Uterus (tissue), 2 donors: ENCODE measurements around the gene WNT11.

Experiments used
- POLR2A ChIP-seq, 2 donors: fragments of 450-650 bp; IDR thresholded peaks; one replicate each; pipeline ENCODE4 v1.6.1; 2016; ENCODE audit warnings: antibody characterized with exemption in 2 of 2, mild to moderate bottlenecking in 1 of 2, moderate library complexity in 1 of 2
- TF ChIP-seq, protein P1 (sequence below), 4 experiments: fragments of 200-600 bp in 2 of 4; fragments of 450-650 bp in 2 of 4; sonication (generic) in 2 of 4; IDR thresholded peaks; one replicate each; pipeline ENCODE4 v1.5.1; 2016 to 2019; ENCODE audit warnings: antibody characterized with exemption in 4 of 4, mild to moderate bottlenecking in 2 of 4, moderate library complexity in 1 of 4

- TF ChIP-seq, protein P1, sequence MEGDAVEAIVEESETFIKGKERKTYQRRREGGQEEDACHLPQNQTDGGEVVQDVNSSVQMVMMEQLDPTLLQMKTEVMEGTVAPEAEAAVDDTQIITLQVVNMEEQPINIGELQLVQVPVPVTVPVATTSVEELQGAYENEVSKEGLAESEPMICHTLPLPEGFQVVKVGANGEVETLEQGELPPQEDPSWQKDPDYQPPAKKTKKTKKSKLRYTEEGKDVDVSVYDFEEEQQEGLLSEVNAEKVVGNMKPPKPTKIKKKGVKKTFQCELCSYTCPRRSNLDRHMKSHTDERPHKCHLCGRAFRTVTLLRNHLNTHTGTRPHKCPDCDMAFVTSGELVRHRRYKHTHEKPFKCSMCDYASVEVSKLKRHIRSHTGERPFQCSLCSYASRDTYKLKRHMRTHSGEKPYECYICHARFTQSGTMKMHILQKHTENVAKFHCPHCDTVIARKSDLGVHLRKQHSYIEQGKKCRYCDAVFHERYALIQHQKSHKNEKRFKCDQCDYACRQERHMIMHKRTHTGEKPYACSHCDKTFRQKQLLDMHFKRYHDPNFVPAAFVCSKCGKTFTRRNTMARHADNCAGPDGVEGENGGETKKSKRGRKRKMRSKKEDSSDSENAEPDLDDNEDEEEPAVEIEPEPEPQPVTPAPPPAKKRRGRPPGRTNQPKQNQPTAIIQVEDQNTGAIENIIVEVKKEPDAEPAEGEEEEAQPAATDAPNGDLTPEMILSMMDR (IDR thresholded peaks at IDR 0.05) = no peak
- TF ChIP-seq POLR2A (IDR thresholded peaks at IDR 0.05) = no peak
Observed at GRCh38 chr11:76245720-76246119, 39.4 kb upstream of the WNT11 start.
